Activated CD4-positive, alpha-beta T cell treated with anti-CD3 and anti-CD28 coated beads, Interleukin-2, amount 10 ng/mL, durations not matched to agents 7 days and 5 days (primary cell): Measurements from ENCODE around the gene MED13L. TPM values are rescaled to one million over a fixed set of nuclear protein-coding genes. Genes with fewer than 3 reads are reported as not detected.

Source experiments
- CTCF ChIA-PET: fragments of 350-600 bp; sonication (Branson Sonifier 250); formaldehyde crosslinking; loops from one replicate; lab custom pipeline; 2021; ENCODE audit warnings: antibody characterized with exemption; lab: Charles Lee
- POLR2A ChIA-PET: fragments of 350-600 bp; sonication (Branson Sonifier 250); formaldehyde crosslinking; loops from one replicate; lab custom pipeline; 2021; ENCODE audit warnings: antibody characterized with exemption; lab: Charles Lee
- DNase-seq: peaks from one replicate; pipeline ENCODE4 v3.0.0-alpha.2; 2020
- H3K27ac Mint-ChIP-seq: one replicate; pipeline ENCODE4 v1.8.0; 2021; ENCODE audit warnings: mild to moderate bottlenecking, moderate library complexity, mixed read lengths
- H3K27me3 Mint-ChIP-seq: one replicate; pipeline ENCODE4 v1.8.0; 2021; ENCODE audit warnings: mixed read lengths
- H3K36me3 Mint-ChIP-seq: one replicate; pipeline ENCODE4 v1.8.0; 2021; ENCODE audit warnings: low read depth, mixed read lengths
- H3K4me1 Mint-ChIP-seq: one replicate; pipeline ENCODE4 v1.8.0; 2021; ENCODE audit warnings: mixed read lengths
- H3K4me3 Mint-ChIP-seq: one replicate; pipeline ENCODE4 v1.8.0; 2021; ENCODE audit warnings: mild to moderate bottlenecking, moderate library complexity, mixed read lengths
- H3K9me3 Mint-ChIP-seq: one replicate; pipeline ENCODE4 v1.8.0; 2021; ENCODE audit warnings: mixed read lengths
- total RNA-seq, 2 experiments: library from RNA; stranded (reverse); gene quantifications; one replicate each; pipeline ENCODE4 v1.2.3, GENCODE V29; 2021

MED13L gene
- total RNA-seq, 2 experiments from 2014 or later: 97.1 to 99.7 TPM

- no peak overlapping the region for H3K4me3 Mint-ChIP-seq
- no peak for DNase-seq
- H3K4me1 Mint-ChIP-seq: no peaks in the 10 kb centered on the region
- peaks cover 5% of the 10 kb centered on the region for H3K9me3 Mint-ChIP-seq
- no peak overlapping the region for H3K27ac Mint-ChIP-seq
- POLR2A ChIA-PET: no interaction called here
- peaks cover 4% of the 10 kb centered on the region for H3K27me3 Mint-ChIP-seq
- no peaks in the 10 kb centered on the region for H3K36me3 Mint-ChIP-seq
- CTCF ChIA-PET: no interaction called here
Observed at GRCh38 chr12:115943630-115944391, 333.7 kb downstream of the MED13L start.

DNA sequence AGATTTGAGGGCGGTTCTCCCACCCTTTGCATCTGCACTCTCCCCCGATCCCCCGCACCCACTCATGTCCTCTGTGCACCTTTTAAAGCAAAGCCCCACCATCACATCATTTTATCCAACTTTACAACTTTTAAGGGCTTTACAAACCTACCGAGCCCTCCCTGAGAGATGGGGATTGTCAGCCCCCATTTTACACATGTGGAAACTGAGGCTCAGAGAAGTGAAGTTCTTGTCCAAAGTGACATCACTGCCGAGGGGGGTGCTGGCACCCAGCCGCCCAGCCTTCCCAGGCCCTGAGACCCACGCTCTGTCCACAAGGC lies 334.2 kb downstream of the MED13L start:
- no peak overlapping the region for H3K4me3 Mint-ChIP-seq
- peaks cover 9% of the 10 kb centered on the region for H3K9me3 Mint-ChIP-seq
- H3K36me3 Mint-ChIP-seq: peaks cover 2% of the 10 kb centered on the region
- ChIA-PET CTCF (no interaction called here), POLR2A (no interaction called here)
- H3K4me1 Mint-ChIP-seq: no peaks in the 10 kb centered on the region
- no peak for DNase-seq
- no peak overlapping the region for H3K27ac Mint-ChIP-seq
- peaks cover 9% of the 10 kb centered on the region for H3K27me3 Mint-ChIP-seq

- ChIA-PET CTCF (no interaction called here), POLR2A (no interaction called here)
- no peak overlapping the region for H3K27ac Mint-ChIP-seq
- peaks cover 15% of the 10 kb centered on the region for H3K27me3 Mint-ChIP-seq
- DNase-seq: no peak
- no peaks in the 10 kb centered on the region for H3K4me1 Mint-ChIP-seq
- peaks cover 2% of the 10 kb centered on the region for H3K36me3 Mint-ChIP-seq
- no peak overlapping the region for H3K4me3 Mint-ChIP-seq
- peaks cover 11% of the 10 kb centered on the region for H3K9me3 Mint-ChIP-seq
Observed at GRCh38 chr12:115942346-115942745, 335.1 kb downstream of the MED13L start.

- Mint-ChIP-seq H3K9me3 (peaks cover 11% of the 10 kb centered on the region), H3K27me3 (peaks cover 15% of the 10 kb centered on the region), H3K27ac (no peak overlapping the region), H3K4me3 (no peak overlapping the region), H3K4me1 (no peaks in the 10 kb centered on the region), H3K36me3 (peaks cover 2% of the 10 kb centered on the region)
- CTCF ChIA-PET: interaction anchor here (0.6 kb wide), 1 partner anchor 229 kb away, joined by 4 read pairs; no protein-coding TSS in a partner anchor
- POLR2A ChIA-PET: no interaction called here
- DNase-seq: no peak
Observed at GRCh38 chr12:115941362-115941761, 336.1 kb downstream of the MED13L start.

- CTCF ChIA-PET: no interaction called here
- DNase-seq: no peak
- Mint-ChIP-seq H3K27me3 (peaks cover 15% of the 10 kb centered on the region), H3K27ac (no peak overlapping the region), H3K9me3 (peaks cover 11% of the 10 kb centered on the region), H3K4me3 (no peak overlapping the region), H3K36me3 (peaks cover 2% of the 10 kb centered on the region), H3K4me1 (no peaks in the 10 kb centered on the region)
- POLR2A ChIA-PET: no interaction called here
Observed at GRCh38 chr12:115938794-115939377, 338.6 kb downstream of the MED13L start.

DNA sequence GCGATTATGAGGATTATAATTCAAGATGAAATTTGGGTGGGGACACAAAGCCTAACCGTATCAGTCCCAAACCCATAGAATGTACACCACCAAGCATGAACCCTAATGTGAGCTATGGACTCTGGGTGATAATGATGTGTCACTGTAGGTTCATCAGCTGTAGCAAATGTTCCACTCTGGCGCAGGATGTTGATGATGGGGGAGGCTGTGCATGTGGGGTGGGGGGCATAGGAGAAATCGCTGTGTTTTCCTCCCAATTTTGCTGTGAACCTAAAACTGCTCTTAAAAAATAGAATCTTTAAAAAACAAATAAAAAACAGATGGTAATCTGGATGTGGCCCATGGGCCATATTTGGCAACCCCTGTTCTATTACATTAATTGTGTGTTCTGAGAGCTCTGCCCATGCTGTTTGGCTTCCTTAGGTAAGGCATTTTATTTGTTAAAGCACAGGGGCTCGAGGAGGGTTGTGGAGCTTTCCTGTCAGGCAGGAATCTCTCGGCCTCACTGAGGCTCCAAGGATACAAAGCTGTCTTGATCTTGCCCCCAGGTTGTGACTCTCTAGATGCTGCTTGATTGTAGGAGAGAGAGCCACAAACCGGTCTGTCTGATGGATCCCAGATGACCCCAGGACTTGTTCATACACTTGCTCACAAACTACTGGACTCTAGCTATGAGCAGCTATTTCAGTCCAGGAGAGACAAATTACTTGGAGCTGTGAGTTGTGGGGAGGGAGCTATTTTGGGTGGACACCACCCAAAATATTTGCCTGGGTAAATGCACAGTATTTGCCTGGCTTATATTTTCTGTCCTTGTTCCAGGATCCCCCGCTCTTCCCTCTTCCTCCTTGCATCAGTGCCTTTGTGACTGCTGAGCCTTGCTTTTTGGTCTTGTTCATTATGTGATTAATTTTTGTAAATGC lies 340.2 kb downstream of the MED13L start:
- CTCF ChIA-PET: no interaction called here
- peaks cover 15% of the 10 kb centered on the region for H3K27me3 Mint-ChIP-seq

GRCh38 chr12:115934877-115935276 lies 342.6 kb downstream of the MED13L start:
- ChIA-PET POLR2A (no interaction called here), CTCF (no interaction called here)
- Mint-ChIP-seq H3K4me1 (no peaks in the 10 kb centered on the region), H3K4me3 (no peak overlapping the region), H3K27me3 (peaks cover 24% of the 10 kb centered on the region), H3K9me3 (peaks cover 11% of the 10 kb centered on the region), H3K36me3 (peaks cover 2% of the 10 kb centered on the region), H3K27ac (no peak overlapping the region)
- DNase-seq: no peak

More for the DNA sequence above, 340.2 kb downstream of the MED13L start:
- Mint-ChIP-seq H3K36me3 (peaks cover 2% of the 10 kb centered on the region), H3K27ac (no peak overlapping the region), H3K9me3 (peaks cover 11% of the 10 kb centered on the region), H3K4me3 (no peak overlapping the region), H3K4me1 (no peaks in the 10 kb centered on the region)
- no peak for DNase-seq
- POLR2A ChIA-PET: no interaction called here

DNA sequence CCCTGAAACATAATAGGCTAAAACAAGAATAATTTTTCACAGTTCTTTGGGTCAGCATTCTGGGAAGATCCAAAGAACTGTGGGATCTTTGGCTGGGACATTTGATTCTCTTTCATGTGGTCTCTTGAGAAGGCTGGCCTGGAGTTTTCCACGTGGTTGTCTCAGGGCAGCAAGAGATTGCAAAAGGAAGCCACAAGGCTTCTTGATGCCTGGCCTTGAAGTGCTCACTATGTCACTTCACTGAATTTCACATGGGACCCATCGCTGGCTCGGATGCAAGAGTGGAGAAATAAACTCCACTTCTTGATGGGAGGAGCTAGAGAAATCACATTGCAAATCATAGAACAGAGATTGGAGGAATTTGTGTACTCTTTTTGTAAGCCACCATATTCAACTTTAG lies 343.4 kb downstream of the MED13L start:
- Mint-ChIP-seq H3K4me3 (no peak overlapping the region), H3K27me3 (peaks cover 22% of the 10 kb centered on the region), H3K27ac (no peak overlapping the region), H3K9me3 (peaks cover 8% of the 10 kb centered on the region), H3K36me3 (peaks cover 2% of the 10 kb centered on the region), H3K4me1 (no peaks in the 10 kb centered on the region)
- POLR2A ChIA-PET: no interaction called here
- DNase-seq: no peak
- CTCF ChIA-PET: no interaction called here

- CTCF ChIA-PET: no interaction called here
- DNase-seq: no peak
- no peak overlapping the region for H3K4me3 Mint-ChIP-seq
- no peak overlapping the region for H3K27ac Mint-ChIP-seq
- peaks cover 9% of the 10 kb centered on the region for H3K27me3 Mint-ChIP-seq
- H3K9me3 Mint-ChIP-seq: no peaks in the 10 kb centered on the region
- H3K4me1 Mint-ChIP-seq: no peaks in the 10 kb centered on the region
- POLR2A ChIA-PET: no interaction called here
- H3K36me3 Mint-ChIP-seq: no peaks in the 10 kb centered on the region
Observed at GRCh38 chr12:115932066-115932465, 345.4 kb downstream of the MED13L start.

GRCh38 chr12:115930336-115930735 lies 347.2 kb downstream of the MED13L start:
- Mint-ChIP-seq H3K4me3 (no peak overlapping the region), H3K27me3 (peaks cover 9% of the 10 kb centered on the region), H3K4me1 (no peaks in the 10 kb centered on the region), H3K36me3 (no peaks in the 10 kb centered on the region), H3K27ac (no peak overlapping the region), H3K9me3 (no peaks in the 10 kb centered on the region)
- POLR2A ChIA-PET: no interaction called here
- DNase-seq: no peak
- CTCF ChIA-PET: interaction anchor here (1.5 kb wide), 1 partner anchor 1950 kb away, joined by 3 read pairs; no protein-coding TSS in a partner anchor

- H3K4me1 Mint-ChIP-seq: no peaks in the 10 kb centered on the region
- peaks cover 9% of the 10 kb centered on the region for H3K27me3 Mint-ChIP-seq
- H3K9me3 Mint-ChIP-seq: peaks cover 12% of the 10 kb centered on the region
- CTCF ChIA-PET: interaction anchor here (0.6 kb wide), 1 partner anchor 1824 kb away, joined by 4 read pairs; no protein-coding TSS in a partner anchor
- DNase-seq: no peak
- no peak overlapping the region for H3K4me3 Mint-ChIP-seq
- no peak overlapping the region for H3K27ac Mint-ChIP-seq
- H3K36me3 Mint-ChIP-seq: no peaks in the 10 kb centered on the region
- POLR2A ChIA-PET: no interaction called here
Observed at GRCh38 chr12:115926037-115926670, 351.3 kb downstream of the MED13L start.

GRCh38 chr12:115923851-115924250 lies 353.6 kb downstream of the MED13L start:
- Mint-ChIP-seq H3K9me3 (peaks cover 12% of the 10 kb centered on the region), H3K27ac (no peak overlapping the region), H3K4me1 (no peaks in the 10 kb centered on the region), H3K4me3 (no peak overlapping the region), H3K27me3 (peaks cover 16% of the 10 kb centered on the region), H3K36me3 (no peaks in the 10 kb centered on the region)
- DNase-seq: no peak
- CTCF ChIA-PET: no interaction called here
- POLR2A ChIA-PET: no interaction called here
